ENCODE results near the gene SP3. TPM values are rescaled to one million over a fixed set of nuclear protein-coding genes. Genes with fewer than 3 reads are reported as not detected.

SP3 gene
- total RNA-seq, 2 donors from 2014 or later = 33.2 to 45.0 TPM

DNA sequence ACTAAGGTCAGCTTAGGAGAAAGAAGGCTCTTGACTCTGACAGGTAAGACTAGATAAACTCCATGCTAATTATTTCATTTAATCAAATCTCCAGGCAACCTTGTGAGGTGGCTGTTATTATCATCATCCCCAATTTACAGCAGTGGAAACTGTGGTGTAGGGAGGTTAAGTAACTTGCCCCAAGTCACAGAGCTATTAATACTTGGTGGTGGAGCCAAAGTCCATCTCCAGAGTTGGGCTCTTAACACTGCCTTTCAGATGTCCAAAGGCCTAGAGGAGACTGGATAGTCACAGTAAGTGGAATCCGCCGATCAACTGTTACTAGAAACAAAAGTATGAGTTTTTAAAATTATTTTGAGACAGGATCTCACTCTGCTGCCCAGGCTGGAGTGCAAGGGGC lies 46.6 kb upstream of the SP3 start:
- Histone ChIP-seq H3K36me3 (no peaks in the 10 kb centered on the region), H3K4me3 (peak overlapping the region in 1 of 2 donors; percentile 54), H3K4me1 (peaks cover 0 to 51% of the 10 kb centered on the region in 2 donors), H3K9me3 (no peaks in the 10 kb centered on the region), H3K27ac (peak overlapping the region; percentile 83 to 86), H3K27me3 (no peaks in the 10 kb centered on the region)
- TF ChIP-seq, protein P1, sequence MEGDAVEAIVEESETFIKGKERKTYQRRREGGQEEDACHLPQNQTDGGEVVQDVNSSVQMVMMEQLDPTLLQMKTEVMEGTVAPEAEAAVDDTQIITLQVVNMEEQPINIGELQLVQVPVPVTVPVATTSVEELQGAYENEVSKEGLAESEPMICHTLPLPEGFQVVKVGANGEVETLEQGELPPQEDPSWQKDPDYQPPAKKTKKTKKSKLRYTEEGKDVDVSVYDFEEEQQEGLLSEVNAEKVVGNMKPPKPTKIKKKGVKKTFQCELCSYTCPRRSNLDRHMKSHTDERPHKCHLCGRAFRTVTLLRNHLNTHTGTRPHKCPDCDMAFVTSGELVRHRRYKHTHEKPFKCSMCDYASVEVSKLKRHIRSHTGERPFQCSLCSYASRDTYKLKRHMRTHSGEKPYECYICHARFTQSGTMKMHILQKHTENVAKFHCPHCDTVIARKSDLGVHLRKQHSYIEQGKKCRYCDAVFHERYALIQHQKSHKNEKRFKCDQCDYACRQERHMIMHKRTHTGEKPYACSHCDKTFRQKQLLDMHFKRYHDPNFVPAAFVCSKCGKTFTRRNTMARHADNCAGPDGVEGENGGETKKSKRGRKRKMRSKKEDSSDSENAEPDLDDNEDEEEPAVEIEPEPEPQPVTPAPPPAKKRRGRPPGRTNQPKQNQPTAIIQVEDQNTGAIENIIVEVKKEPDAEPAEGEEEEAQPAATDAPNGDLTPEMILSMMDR (IDR thresholded peaks at IDR 0.05) = no peak
- DNase-seq (ENCODE audit: low spot score) = no peak

DNA sequence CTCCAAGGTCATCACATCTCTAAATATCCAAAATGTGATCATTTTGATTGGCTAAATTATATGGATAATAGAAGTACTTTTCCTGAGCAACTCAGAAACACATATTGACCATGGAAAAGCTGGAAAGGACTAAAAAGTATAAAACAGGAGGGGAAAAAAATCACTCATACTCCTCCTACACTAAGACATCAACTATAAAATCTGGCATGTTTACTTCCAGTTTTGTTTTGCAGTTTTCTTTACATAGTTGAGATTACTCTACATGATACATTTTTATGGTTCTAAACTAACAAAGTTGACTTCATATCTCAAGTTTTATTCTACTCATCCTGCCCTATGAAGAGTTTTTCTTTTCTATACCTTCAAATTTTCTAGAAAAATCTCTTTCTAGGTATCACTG lies 46.0 kb upstream of the SP3 start:
- DNase-seq (ENCODE audit: low spot score) = no peak
- no peaks in the 10 kb centered on the region for H3K9me3 ChIP-seq
- H3K4me1 ChIP-seq = peaks cover 0 to 52% of the 10 kb centered on the region in 2 donors
- H3K27me3 ChIP-seq = no peaks in the 10 kb centered on the region
- no peaks in the 10 kb centered on the region for H3K36me3 ChIP-seq
- H3K27ac ChIP-seq = no peak overlapping the region
- TF ChIP-seq, protein P1 (IDR thresholded peaks at IDR 0.05) = no peak
- no peak overlapping the region for H3K4me3 ChIP-seq

DNA sequence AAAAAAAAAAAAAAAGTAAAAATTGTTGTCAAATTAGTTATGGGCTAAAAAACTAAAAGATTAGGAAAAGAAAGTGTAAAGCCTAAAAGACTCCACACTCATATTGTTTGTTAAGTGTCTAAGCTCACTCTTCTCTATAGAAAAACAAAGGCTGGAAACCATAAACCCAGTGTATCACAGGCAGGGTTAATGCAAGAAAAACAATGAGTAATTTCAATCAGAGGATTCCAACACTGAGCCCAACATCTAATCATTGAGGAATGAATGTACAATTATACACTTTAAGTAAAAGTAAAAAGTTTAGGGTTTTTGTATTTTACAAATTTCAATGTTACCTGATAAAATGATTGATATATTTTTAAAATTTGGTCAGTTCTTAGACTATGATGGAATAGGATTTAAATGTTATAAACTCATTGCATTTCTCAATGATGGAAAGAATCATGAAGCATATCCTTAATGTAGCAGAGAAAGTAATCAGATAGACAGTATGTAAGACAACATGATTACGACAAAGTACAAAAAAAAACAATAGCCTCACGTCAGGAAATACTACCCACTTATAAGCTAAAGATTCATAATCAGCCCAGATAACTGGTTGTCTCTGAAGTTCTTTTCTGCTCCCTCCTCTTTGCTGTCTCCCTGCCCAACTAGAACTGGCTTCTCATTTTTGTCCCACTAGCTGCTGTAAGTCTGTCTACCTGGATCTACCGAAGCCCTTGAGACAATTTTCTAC lies 44.5 kb upstream of the SP3 start:
- Histone ChIP-seq H3K9me3 (no peaks in the 10 kb centered on the region), H3K36me3 (no peaks in the 10 kb centered on the region), H3K4me3 (no peak overlapping the region), H3K4me1 (peaks cover 0 to 59% of the 10 kb centered on the region in 2 donors), H3K27ac (peak overlapping the region in 1 of 2 donors; percentile 6), H3K27me3 (no peaks in the 10 kb centered on the region)
- DNase-seq (ENCODE audit: low spot score) = no peak
- TF ChIP-seq, protein P1 (IDR thresholded peaks at IDR 0.05) = no peak

DNA sequence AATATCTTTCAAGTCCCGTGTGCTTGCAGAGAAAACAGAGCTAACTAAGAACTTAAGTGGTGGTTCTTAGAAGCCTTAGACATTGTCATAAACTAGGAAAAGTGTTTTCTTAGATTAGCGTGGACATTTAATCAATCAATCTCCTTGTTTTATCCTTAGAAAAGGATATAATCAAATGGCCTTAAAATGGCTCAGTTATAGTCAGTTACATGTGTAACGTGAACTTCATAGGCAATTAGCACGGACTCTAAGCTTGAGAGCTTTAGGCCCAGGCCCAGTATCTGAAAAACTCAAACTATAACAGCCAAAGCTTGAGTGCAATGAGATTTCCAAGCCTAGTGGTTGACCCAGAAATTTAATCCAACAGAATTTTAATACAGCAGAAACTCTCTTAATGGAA lies 43.5 kb upstream of the SP3 start:
- TF ChIP-seq, protein P1 (IDR thresholded peaks at IDR 0.05) = no peak
- Histone ChIP-seq H3K9me3 (no peaks in the 10 kb centered on the region), H3K4me3 (no peak overlapping the region), H3K36me3 (no peaks in the 10 kb centered on the region), H3K27me3 (no peaks in the 10 kb centered on the region), H3K27ac (no peak overlapping the region), H3K4me1 (peaks cover 0 to 59% of the 10 kb centered on the region in 2 donors)
- DNase-seq (ENCODE audit: low spot score) = no peak

DNA sequence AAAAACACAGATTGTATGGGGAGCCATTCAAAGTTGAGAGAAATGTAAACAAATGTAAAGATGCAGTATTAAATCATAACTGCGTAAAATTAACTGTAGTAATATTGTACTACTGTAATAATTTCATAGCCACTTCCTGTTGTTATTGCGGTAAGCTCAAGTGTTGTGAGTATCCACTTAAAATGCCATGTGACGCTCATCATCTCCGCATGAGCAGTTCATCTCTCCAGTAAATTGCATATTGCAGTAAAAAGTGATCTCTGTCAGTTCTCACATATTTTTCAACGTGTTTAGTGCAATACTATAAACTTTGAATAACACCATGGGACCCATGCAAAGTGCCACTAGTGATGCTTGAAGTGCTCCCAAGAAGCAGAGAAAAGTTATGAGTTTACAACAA lies 41.8 kb upstream of the SP3 start:
- no peak overlapping the region for H3K4me3 ChIP-seq
- TF ChIP-seq, protein P1 (IDR thresholded peaks at IDR 0.05) = no peak
- no peaks in the 10 kb centered on the region for H3K9me3 ChIP-seq
- no peaks in the 10 kb centered on the region for H3K27me3 ChIP-seq
- H3K27ac ChIP-seq = no peak overlapping the region
- DNase-seq (ENCODE audit: low spot score) = no peak
- H3K36me3 ChIP-seq = no peaks in the 10 kb centered on the region
- H3K4me1 ChIP-seq = peaks cover 0 to 44% of the 10 kb centered on the region in 2 donors

Measured in right atrium auricular region (tissue), 2 donors.